ENCODE results near the gene NPTX1. TPM values are rescaled to one million over a fixed set of nuclear protein-coding genes. Genes with fewer than 3 reads are reported as not detected.

Gene NPTX1
- total and polyA plus RNA-seq, 9 of the 15 experiments (the other 6 are each of a cell fraction or from before 2014, with no cell fraction given) = 0.04 TPM; not detected in 8

DNA sequence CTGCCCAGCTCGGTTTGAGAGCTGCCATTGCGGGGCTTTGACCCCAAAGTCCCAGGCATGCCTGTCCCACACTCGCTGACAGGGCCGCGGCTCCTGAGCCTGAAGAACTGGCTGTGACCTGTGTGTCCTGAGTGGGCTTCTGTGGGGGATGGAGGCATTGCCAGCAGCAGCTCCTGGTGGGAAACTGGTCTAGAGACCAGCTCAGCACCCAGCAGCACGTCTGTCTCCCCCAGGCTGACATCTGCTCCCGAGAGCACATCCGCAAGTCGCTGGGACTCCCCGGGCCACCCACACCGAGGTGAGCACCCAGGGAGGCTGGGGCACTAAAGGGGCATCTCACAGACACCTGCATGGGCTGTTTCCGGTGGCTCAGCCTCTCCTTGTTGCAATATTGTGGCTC, 48.0 kb downstream of the NPTX1 start (continued):
- TF ChIP-seq, protein P1, sequence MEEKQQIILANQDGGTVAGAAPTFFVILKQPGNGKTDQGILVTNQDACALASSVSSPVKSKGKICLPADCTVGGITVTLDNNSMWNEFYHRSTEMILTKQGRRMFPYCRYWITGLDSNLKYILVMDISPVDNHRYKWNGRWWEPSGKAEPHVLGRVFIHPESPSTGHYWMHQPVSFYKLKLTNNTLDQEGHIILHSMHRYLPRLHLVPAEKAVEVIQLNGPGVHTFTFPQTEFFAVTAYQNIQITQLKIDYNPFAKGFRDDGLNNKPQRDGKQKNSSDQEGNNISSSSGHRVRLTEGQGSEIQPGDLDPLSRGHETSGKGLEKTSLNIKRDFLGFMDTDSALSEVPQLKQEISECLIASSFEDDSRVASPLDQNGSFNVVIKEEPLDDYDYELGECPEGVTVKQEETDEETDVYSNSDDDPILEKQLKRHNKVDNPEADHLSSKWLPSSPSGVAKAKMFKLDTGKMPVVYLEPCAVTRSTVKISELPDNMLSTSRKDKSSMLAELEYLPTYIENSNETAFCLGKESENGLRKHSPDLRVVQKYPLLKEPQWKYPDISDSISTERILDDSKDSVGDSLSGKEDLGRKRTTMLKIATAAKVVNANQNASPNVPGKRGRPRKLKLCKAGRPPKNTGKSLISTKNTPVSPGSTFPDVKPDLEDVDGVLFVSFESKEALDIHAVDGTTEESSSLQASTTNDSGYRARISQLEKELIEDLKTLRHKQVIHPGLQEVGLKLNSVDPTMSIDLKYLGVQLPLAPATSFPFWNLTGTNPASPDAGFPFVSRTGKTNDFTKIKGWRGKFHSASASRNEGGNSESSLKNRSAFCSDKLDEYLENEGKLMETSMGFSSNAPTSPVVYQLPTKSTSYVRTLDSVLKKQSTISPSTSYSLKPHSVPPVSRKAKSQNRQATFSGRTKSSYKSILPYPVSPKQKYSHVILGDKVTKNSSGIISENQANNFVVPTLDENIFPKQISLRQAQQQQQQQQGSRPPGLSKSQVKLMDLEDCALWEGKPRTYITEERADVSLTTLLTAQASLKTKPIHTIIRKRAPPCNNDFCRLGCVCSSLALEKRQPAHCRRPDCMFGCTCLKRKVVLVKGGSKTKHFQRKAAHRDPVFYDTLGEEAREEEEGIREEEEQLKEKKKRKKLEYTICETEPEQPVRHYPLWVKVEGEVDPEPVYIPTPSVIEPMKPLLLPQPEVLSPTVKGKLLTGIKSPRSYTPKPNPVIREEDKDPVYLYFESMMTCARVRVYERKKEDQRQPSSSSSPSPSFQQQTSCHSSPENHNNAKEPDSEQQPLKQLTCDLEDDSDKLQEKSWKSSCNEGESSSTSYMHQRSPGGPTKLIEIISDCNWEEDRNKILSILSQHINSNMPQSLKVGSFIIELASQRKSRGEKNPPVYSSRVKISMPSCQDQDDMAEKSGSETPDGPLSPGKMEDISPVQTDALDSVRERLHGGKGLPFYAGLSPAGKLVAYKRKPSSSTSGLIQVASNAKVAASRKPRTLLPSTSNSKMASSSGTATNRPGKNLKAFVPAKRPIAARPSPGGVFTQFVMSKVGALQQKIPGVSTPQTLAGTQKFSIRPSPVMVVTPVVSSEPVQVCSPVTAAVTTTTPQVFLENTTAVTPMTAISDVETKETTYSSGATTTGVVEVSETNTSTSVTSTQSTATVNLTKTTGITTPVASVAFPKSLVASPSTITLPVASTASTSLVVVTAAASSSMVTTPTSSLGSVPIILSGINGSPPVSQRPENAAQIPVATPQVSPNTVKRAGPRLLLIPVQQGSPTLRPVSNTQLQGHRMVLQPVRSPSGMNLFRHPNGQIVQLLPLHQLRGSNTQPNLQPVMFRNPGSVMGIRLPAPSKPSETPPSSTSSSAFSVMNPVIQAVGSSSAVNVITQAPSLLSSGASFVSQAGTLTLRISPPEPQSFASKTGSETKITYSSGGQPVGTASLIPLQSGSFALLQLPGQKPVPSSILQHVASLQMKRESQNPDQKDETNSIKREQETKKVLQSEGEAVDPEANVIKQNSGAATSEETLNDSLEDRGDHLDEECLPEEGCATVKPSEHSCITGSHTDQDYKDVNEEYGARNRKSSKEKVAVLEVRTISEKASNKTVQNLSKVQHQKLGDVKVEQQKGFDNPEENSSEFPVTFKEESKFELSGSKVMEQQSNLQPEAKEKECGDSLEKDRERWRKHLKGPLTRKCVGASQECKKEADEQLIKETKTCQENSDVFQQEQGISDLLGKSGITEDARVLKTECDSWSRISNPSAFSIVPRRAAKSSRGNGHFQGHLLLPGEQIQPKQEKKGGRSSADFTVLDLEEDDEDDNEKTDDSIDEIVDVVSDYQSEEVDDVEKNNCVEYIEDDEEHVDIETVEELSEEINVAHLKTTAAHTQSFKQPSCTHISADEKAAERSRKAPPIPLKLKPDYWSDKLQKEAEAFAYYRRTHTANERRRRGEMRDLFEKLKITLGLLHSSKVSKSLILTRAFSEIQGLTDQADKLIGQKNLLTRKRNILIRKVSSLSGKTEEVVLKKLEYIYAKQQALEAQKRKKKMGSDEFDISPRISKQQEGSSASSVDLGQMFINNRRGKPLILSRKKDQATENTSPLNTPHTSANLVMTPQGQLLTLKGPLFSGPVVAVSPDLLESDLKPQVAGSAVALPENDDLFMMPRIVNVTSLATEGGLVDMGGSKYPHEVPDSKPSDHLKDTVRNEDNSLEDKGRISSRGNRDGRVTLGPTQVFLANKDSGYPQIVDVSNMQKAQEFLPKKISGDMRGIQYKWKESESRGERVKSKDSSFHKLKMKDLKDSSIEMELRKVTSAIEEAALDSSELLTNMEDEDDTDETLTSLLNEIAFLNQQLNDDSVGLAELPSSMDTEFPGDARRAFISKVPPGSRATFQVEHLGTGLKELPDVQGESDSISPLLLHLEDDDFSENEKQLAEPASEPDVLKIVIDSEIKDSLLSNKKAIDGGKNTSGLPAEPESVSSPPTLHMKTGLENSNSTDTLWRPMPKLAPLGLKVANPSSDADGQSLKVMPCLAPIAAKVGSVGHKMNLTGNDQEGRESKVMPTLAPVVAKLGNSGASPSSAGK (IDR thresholded peaks at IDR 0.05) = no peak
- TF ChIP-seq PHTF2 (CRISPR knock-in tag; IDR thresholded peaks at IDR 0.05) = no peak
- no peak for TF ChIP-seq SNRNP70 (optimal IDR thresholded peaks at IDR 0.05; ENCODE audit: low read depth, low read length)
- no peak for TF ChIP-seq ZNF780A (CRISPR knock-in tag; IDR thresholded peaks at IDR 0.05)
